Mesendoderm (in vitro differentiated cells): ENCODE results near the gene USH2A.

Experiments
- DNase-seq: peaks from one replicate; pipeline ENCODE4 v3.0.0; 2013
- H2AK5ac ChIP-seq: 2 replicates; pipeline ENCODE4 v1.6.1; 2013; ENCODE audit warnings: low read length, inconsistent platforms
- H2BK120ac ChIP-seq: 2 replicates; pipeline ENCODE4 v1.6.1; 2013; ENCODE audit warnings: low read depth, mild to moderate bottlenecking, low read length, moderate library complexity, mixed read lengths
- H2BK15ac ChIP-seq: replicated peaks from 2 replicates; pipeline ENCODE4 v1.6.1; 2013; ENCODE audit warnings: low read depth, mild to moderate bottlenecking, moderate library complexity
- H2BK5ac ChIP-seq: 2 replicates; pipeline ENCODE4 v1.6.1; 2013; ENCODE audit warnings: low read length, inconsistent platforms
- H3K18ac ChIP-seq: 2 replicates; pipeline ENCODE4 v1.6.1; 2013; ENCODE audit warnings: mild to moderate bottlenecking, low read length, mixed read lengths
- H3K23ac ChIP-seq: one replicate; pipeline ENCODE4 v1.6.1; 2013; ENCODE audit warnings: low read length
- H3K27ac ChIP-seq: 2 replicates; pipeline ENCODE4 v1.5.1; 2013; ENCODE audit warnings: low read depth, mild to moderate bottlenecking, inconsistent platforms, low read length, moderate library complexity
- H3K27me3 ChIP-seq: 2 replicates; pipeline ENCODE4 v1.6.1; 2013; ENCODE audit warnings: low read length, control low read depth, mild to moderate bottlenecking, inconsistent platforms; ENCODE audit not compliant: insufficient read depth, poor library complexity
- H3K36me3 ChIP-seq: 2 replicates; pipeline ENCODE4 v1.6.1; 2013; ENCODE audit warnings: low read length, inconsistent platforms; ENCODE audit not compliant: control insufficient read depth, insufficient read depth
- H3K4ac ChIP-seq: one replicate; pipeline ENCODE4 v1.6.1; 2013; ENCODE audit warnings: low read depth, mild to moderate bottlenecking, low read length, moderate library complexity
- H3K4me1 ChIP-seq: 2 replicates; pipeline ENCODE4 v1.6.1; 2013; ENCODE audit warnings: low read depth, low read length, inconsistent platforms; ENCODE audit not compliant: control insufficient read depth
- H3K4me2 ChIP-seq: 2 replicates; pipeline ENCODE4 v1.6.1; 2013; ENCODE audit warnings: low read length
- H3K4me3 ChIP-seq: 2 replicates; pipeline ENCODE4 v1.5.1; 2013; ENCODE audit warnings: mild to moderate bottlenecking, low read length
- H3K56ac ChIP-seq: one replicate; pipeline ENCODE4 v1.6.1; 2013; ENCODE audit warnings: low read length
- H3K79me1 ChIP-seq: 2 replicates; pipeline ENCODE4 v1.6.1; 2013; ENCODE audit warnings: low read length, inconsistent platforms
- H3K79me2 ChIP-seq: 2 replicates; pipeline ENCODE4 v1.6.1; 2013; ENCODE audit warnings: mild to moderate bottlenecking, low read length; ENCODE audit not compliant: control insufficient read depth, insufficient read depth
- H3K9ac ChIP-seq: 2 replicates; pipeline ENCODE4 v1.6.1; 2013; ENCODE audit warnings: low read length, inconsistent platforms
- H4K5ac ChIP-seq: one replicate; pipeline ENCODE4 v1.6.1; 2013; ENCODE audit warnings: low read length
- H4K8ac ChIP-seq: one replicate; pipeline ENCODE4 v1.6.1; 2013; ENCODE audit warnings: low read depth, mild to moderate bottlenecking, control low read depth, low read length, moderate library complexity
- WGBS: extraction: QIAGEN DNeasy Blood & Tissue Kit; methylation state at CpG from one replicate; pipeline ENCODE4 v1.1.7; 2013; ENCODE audit warnings: low lambda C conversion rate, missing lambda C conversion rate; ENCODE audit not compliant: insufficient coverage; ENCODE audit errors: extremely low coverage; 5-methylcytosine and 5-hydroxymethylcytosine counted together

USH2A gene

GRCh38 chr1:216034506-216034905 is 388.7 kb downstream of the USH2A start:
- Histone ChIP-seq H2AK5ac (no peak overlapping the region), H4K5ac (no peak overlapping the region), H2BK5ac (no peak overlapping the region), H3K79me2 (no peaks in the 10 kb centered on the region), H3K36me3 (no peaks in the 10 kb centered on the region), H3K27ac (no peak overlapping the region), H4K8ac (no peak overlapping the region), H3K56ac (no peak overlapping the region), H3K23ac (no peak overlapping the region), H2BK15ac (no peak overlapping the region), H3K4me3 (no peak overlapping the region), H3K4ac (no peak overlapping the region), H3K27me3 (no peaks in the 10 kb centered on the region), H3K9ac (no peak overlapping the region), H3K4me2 (no peak overlapping the region), H3K79me1 (no peaks in the 10 kb centered on the region), H2BK120ac (no peak overlapping the region), H3K4me1 (no peaks in the 10 kb centered on the region), H3K18ac (no peak overlapping the region)
- WGBS: no CpG with 5 or more reads among the region's 3 CpGs
- DNase-seq: peak; percentile 79

DNA sequence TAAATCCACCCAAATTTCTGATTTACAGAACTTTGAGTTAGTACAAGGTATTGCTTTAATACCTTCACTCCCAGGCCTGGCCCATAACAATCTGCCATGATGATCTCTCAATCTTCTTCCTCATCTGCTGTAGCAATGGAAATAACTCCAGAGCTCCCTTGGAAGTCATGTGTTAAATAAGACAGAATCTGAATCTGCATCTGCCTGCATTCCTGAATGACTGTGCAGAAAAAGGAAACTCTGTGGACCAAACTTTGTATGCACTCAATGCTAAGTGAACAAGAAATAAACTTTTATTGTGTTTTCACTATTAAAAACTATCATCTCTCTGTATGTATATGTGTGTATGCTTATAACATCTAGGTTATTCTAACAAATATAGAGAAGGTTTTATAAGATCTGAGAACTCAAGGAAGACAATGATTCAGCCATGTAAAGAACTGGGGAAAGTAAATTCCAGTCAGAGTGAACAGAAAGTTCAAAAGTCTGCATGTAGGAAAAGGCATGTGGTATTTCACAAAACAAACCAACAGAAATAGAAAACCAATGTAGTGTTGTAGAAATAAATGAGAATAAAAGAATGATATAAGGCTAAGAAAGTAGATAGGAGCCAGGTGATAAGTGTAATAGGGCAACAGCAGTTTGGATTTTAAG is 390.2 kb downstream of the USH2A start:
- Histone ChIP-seq H3K18ac (peak overlapping the region; percentile 68), H2AK5ac (no peak overlapping the region), H3K79me1 (no peaks in the 10 kb centered on the region), H3K23ac (no peak overlapping the region), H3K27me3 (no peaks in the 10 kb centered on the region), H3K27ac (no peak overlapping the region), H4K5ac (no peak overlapping the region), H3K4ac (no peak overlapping the region), H4K8ac (no peak overlapping the region), H3K36me3 (no peaks in the 10 kb centered on the region), H3K4me2 (no peak overlapping the region), H2BK120ac (no peak overlapping the region), H3K79me2 (no peaks in the 10 kb centered on the region), H2BK15ac (no peak overlapping the region), H3K4me3 (no peak overlapping the region), H3K56ac (no peak overlapping the region), H3K9ac (no peak overlapping the region), H2BK5ac (no peak overlapping the region), H3K4me1 (no peaks in the 10 kb centered on the region)
- no peak for DNase-seq

GRCh38 chr1:216032284-216032683 is 391.0 kb downstream of the USH2A start:
- H3K23ac ChIP-seq: no peak overlapping the region
- no peaks in the 10 kb centered on the region for H3K4me1 ChIP-seq
- DNase-seq: peak; percentile 20
- no peaks in the 10 kb centered on the region for H3K36me3 ChIP-seq
- no peak overlapping the region for H3K18ac ChIP-seq
- no peaks in the 10 kb centered on the region for H3K79me2 ChIP-seq
- no peak overlapping the region for H4K8ac ChIP-seq
- no peak overlapping the region for H2AK5ac ChIP-seq
- no peak overlapping the region for H3K4ac ChIP-seq
- no peak overlapping the region for H4K5ac ChIP-seq
- H3K9ac ChIP-seq: no peak overlapping the region
- no peak overlapping the region for H3K56ac ChIP-seq
- no peak overlapping the region for H3K4me2 ChIP-seq
- H2BK120ac ChIP-seq: peak overlapping the region; percentile 23
- H3K4me3 ChIP-seq: no peak overlapping the region
- no peak overlapping the region for H3K27ac ChIP-seq
- H2BK15ac ChIP-seq: peak overlapping the region; percentile 78
- no peak overlapping the region for H2BK5ac ChIP-seq
- no peaks in the 10 kb centered on the region for H3K27me3 ChIP-seq
- WGBS: no CpG with 5 or more reads among the region's 1 CpG
- no peaks in the 10 kb centered on the region for H3K79me1 ChIP-seq

DNA sequence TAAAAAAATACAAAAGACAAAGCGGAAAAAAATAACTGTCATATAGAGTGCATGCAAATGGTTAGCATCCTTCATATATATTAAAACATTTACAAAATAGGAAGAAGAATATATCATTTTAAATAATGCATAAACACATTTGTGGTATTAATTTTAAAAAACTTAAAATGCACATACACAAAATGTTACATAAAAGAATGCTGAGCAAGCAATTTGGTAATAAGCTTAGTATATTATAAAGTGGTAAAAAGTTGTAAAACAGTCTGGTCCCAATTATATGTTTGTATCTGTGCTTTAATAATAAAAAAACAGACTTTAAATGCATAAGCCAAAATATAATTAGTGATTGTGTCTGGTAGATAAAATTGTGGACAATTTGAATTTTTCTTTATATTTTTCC is 394.6 kb downstream of the USH2A start:
- no peak overlapping the region for H3K4me3 ChIP-seq
- H2AK5ac ChIP-seq: no peak overlapping the region
- H3K56ac ChIP-seq: no peak overlapping the region
- H3K4me2 ChIP-seq: no peak overlapping the region
- H3K79me1 ChIP-seq: no peaks in the 10 kb centered on the region
- H3K4me1 ChIP-seq: no peaks in the 10 kb centered on the region
- H3K27ac ChIP-seq: no peak overlapping the region
- H2BK15ac ChIP-seq: no peak overlapping the region
- H4K5ac ChIP-seq: no peak overlapping the region
- H3K4ac ChIP-seq: no peak overlapping the region
- H3K23ac ChIP-seq: no peak overlapping the region
- H3K79me2 ChIP-seq: no peaks in the 10 kb centered on the region
- H2BK5ac ChIP-seq: no peak overlapping the region
- no CpG with 5 or more reads among the region's 1 CpG for WGBS
- no peak overlapping the region for H4K8ac ChIP-seq
- no peak overlapping the region for H2BK120ac ChIP-seq
- H3K36me3 ChIP-seq: no peaks in the 10 kb centered on the region
- no peaks in the 10 kb centered on the region for H3K27me3 ChIP-seq
- DNase-seq: no peak
- no peak overlapping the region for H3K18ac ChIP-seq
- no peak overlapping the region for H3K9ac ChIP-seq

DNA sequence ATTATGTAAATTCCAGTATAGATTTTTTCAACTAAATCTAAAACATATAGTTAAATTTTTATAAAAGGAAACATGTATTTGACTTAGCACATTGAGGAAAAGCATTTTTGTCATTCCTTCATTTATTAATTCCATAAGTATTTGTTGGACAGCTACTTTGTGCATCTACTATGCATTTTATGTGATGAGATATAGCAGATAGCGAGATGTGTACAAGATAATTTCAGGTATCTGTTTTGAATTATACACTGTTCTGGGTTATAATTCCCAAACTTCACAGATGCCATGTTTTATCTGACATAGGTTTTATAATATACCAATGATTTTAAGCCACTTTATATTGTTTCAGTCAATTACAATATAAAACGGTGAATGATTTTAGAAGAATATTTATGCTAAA is 398.7 kb downstream of the USH2A start:
- no peak overlapping the region for H2AK5ac ChIP-seq
- no peak overlapping the region for H4K5ac ChIP-seq
- no peak overlapping the region for H3K23ac ChIP-seq
- no peaks in the 10 kb centered on the region for H3K79me1 ChIP-seq
- no peak overlapping the region for H4K8ac ChIP-seq
- no peak overlapping the region for H3K4me2 ChIP-seq
- H3K18ac ChIP-seq: no peak overlapping the region
- DNase-seq: no peak
- no peak overlapping the region for H2BK5ac ChIP-seq
- H3K9ac ChIP-seq: no peak overlapping the region
- H3K36me3 ChIP-seq: no peaks in the 10 kb centered on the region
- H2BK120ac ChIP-seq: no peak overlapping the region
- no peak overlapping the region for H3K56ac ChIP-seq
- H3K4me3 ChIP-seq: no peak overlapping the region
- WGBS: no CpG with 5 or more reads among the region's 2 CpGs
- H3K4ac ChIP-seq: no peak overlapping the region
- H3K27ac ChIP-seq: no peak overlapping the region
- H3K4me1 ChIP-seq: no peaks in the 10 kb centered on the region
- no peaks in the 10 kb centered on the region for H3K79me2 ChIP-seq
- H3K27me3 ChIP-seq: no peaks in the 10 kb centered on the region
- no peak overlapping the region for H2BK15ac ChIP-seq

DNA sequence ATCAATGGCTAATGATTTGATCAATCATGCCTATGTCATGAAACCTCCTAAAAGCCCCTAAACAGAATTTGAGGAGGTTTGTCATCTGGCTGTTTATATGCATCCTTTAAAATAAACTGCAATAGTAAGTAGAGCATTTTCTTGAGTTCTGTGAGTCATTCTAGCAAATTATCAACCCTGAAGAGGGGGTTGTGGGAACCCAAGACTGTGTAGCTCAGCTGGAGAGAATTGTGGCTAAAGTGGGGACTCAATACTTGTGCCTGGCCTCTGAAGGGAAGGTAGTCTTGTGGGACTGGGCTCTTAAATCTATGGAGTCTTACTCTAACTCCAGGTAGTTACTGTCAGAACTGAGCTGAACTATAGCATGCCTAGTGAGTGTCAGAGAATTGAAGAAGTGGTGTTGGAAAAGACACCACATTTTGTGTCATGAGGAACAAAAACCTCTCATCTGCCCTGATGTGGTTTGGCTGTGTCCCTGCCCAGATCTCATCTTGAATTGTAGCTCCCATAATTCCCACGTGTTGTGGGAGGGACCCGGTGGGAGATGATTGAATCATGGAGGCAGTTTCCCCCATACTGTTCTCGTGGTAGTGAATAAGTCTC is 402.4 kb downstream of the USH2A start:
- Histone ChIP-seq H3K27ac (no peak overlapping the region), H3K23ac (no peak overlapping the region), H3K79me2 (no peaks in the 10 kb centered on the region), H3K9ac (no peak overlapping the region), H2BK15ac (no peak overlapping the region), H4K8ac (no peak overlapping the region), H3K79me1 (no peaks in the 10 kb centered on the region), H3K36me3 (no peaks in the 10 kb centered on the region), H3K4me3 (no peak overlapping the region), H3K56ac (no peak overlapping the region), H2BK5ac (no peak overlapping the region), H2AK5ac (no peak overlapping the region), H2BK120ac (no peak overlapping the region), H4K5ac (no peak overlapping the region), H3K18ac (no peak overlapping the region), H3K4me2 (no peak overlapping the region), H3K4me1 (no peaks in the 10 kb centered on the region), H3K27me3 (no peaks in the 10 kb centered on the region), H3K4ac (no peak overlapping the region)
- no CpG with 5 or more reads among the region's 3 CpGs for whole genome bisulfite sequencing
- DNase-seq: no peak
